Measurements from ENCODE around the gene MARK3.

Gene MARK3

GRCh38 chr14:103532216-103533136 is 147.3 kb downstream of the MARK3 start:
- Histone ChIP-seq H3K9ac (no peak overlapping the region), H4K20me1 (ENCODE audit: insufficient read depth) (no peaks in the 10 kb centered on the region), H3K4me1 (ENCODE audit: low read depth, poor library complexity, severe bottlenecking) (no peaks in the 10 kb centered on the region), H3K27ac (no peak overlapping the region), H3K4me3 (IDR thresholded peaks at IDR 0.05; ENCODE audit: insufficient read depth, low read depth, low read length) (no peak overlapping the region), H3K4me2 (no peak overlapping the region), H2AFZ (ENCODE audit: low read depth) (no peak overlapping the region), H3K79me2 (ENCODE audit: insufficient read depth, low read depth) (no peaks in the 10 kb centered on the region), H3K27me3 (ENCODE audit: insufficient read depth, low read depth) (no peaks in the 10 kb centered on the region), H3K36me3 (ENCODE audit: insufficient read depth) (no peaks in the 10 kb centered on the region)
- TF ChIP-seq CTCF (conservative IDR thresholded peaks at IDR 0.05; ENCODE audit: low read depth, low read length), result no peak

- Histone ChIP-seq H3K79me2 (ENCODE audit: insufficient read depth, low read depth) (no peaks in the 10 kb centered on the region), H3K4me1 (ENCODE audit: low read depth, poor library complexity, severe bottlenecking) (no peaks in the 10 kb centered on the region), H3K9ac (no peak overlapping the region), H3K36me3 (ENCODE audit: insufficient read depth) (no peaks in the 10 kb centered on the region), H2AFZ (ENCODE audit: low read depth) (no peak overlapping the region), H3K27ac (no peak overlapping the region), H3K4me2 (no peak overlapping the region), H3K4me3 (IDR thresholded peaks at IDR 0.05; ENCODE audit: insufficient read depth, low read depth, low read length) (no peak overlapping the region), H3K27me3 (ENCODE audit: insufficient read depth, low read depth) (no peaks in the 10 kb centered on the region), H4K20me1 (ENCODE audit: insufficient read depth) (no peaks in the 10 kb centered on the region)
- TF ChIP-seq CTCF (conservative IDR thresholded peaks at IDR 0.05; ENCODE audit: low read depth, low read length), result no peak
Observed at GRCh38 chr14:103533137-103533998, 148.2 kb downstream of the MARK3 start.

- H3K4me3 ChIP-seq (IDR thresholded peaks at IDR 0.05; ENCODE audit: insufficient read depth, low read depth, low read length), result no peak overlapping the region
- no peak overlapping the region for H3K9ac ChIP-seq
- H3K36me3 ChIP-seq (ENCODE audit: insufficient read depth), result no peaks in the 10 kb centered on the region
- no peak overlapping the region for H3K4me2 ChIP-seq
- H2AFZ ChIP-seq (ENCODE audit: low read depth), result no peak overlapping the region
- no peaks in the 10 kb centered on the region for H4K20me1 ChIP-seq (ENCODE audit: insufficient read depth)
- no peak for TF ChIP-seq CTCF (conservative IDR thresholded peaks at IDR 0.05; ENCODE audit: low read depth, low read length)
- H3K27me3 ChIP-seq (ENCODE audit: insufficient read depth, low read depth), result no peaks in the 10 kb centered on the region
- no peak overlapping the region for H3K27ac ChIP-seq
- no peaks in the 10 kb centered on the region for H3K79me2 ChIP-seq (ENCODE audit: insufficient read depth, low read depth)
- no peaks in the 10 kb centered on the region for H3K4me1 ChIP-seq (ENCODE audit: low read depth, poor library complexity, severe bottlenecking)
Observed at GRCh38 chr14:103533999-103534575, 148.9 kb downstream of the MARK3 start.

- Histone ChIP-seq H3K4me3 (IDR thresholded peaks at IDR 0.05; ENCODE audit: insufficient read depth, low read depth, low read length) (no peak overlapping the region), H3K27ac (no peak overlapping the region), H3K36me3 (ENCODE audit: insufficient read depth) (no peaks in the 10 kb centered on the region), H3K27me3 (ENCODE audit: insufficient read depth, low read depth) (no peaks in the 10 kb centered on the region; the same call in 1 of the 2 replicates), H4K20me1 (ENCODE audit: insufficient read depth) (no peaks in the 10 kb centered on the region), H3K4me2 (no peak overlapping the region), H3K9ac (no peak overlapping the region), H3K79me2 (ENCODE audit: insufficient read depth, low read depth) (no peaks in the 10 kb centered on the region), H3K4me1 (ENCODE audit: low read depth, poor library complexity, severe bottlenecking) (no peaks in the 10 kb centered on the region), H2AFZ (ENCODE audit: low read depth) (no peak overlapping the region)
- TF ChIP-seq CTCF (conservative IDR thresholded peaks at IDR 0.05; ENCODE audit: low read depth, low read length), result no peak
Observed at GRCh38 chr14:103534576-103535061, 149.4 kb downstream of the MARK3 start.

Data from KMS-11 (cell line).